Measurements from ENCODE around the gene NEURL1B. TPM values are rescaled to one million over a fixed set of nuclear protein-coding genes. Genes with fewer than 3 reads are reported as not detected.

The NEURL1B gene
- total RNA-seq, 2 experiments from 2014 or later: 0.32 to 0.57 TPM

GRCh38 chr5:172683264-172683644 lies 42.2 kb downstream of the NEURL1B start:
- BruUV-seq (replicated peaks): no TSS peak
- no peaks in the 10 kb centered on the region for H4K20me1 ChIP-seq (ENCODE audit: insufficient read depth, low read length)
- intact Hi-C loops (cut with micrococcal nuclease; ENCODE audit: unreplicated experiment): no loop called here
- no peaks in the 10 kb centered on the region for H3K9me2 ChIP-seq (ENCODE audit: insufficient read depth, low read length)
- no peak overlapping the region for H2AFZ ChIP-seq (ENCODE audit: low read length)
- H3K4me2 ChIP-seq (ENCODE audit: low read length): no peak overlapping the region
- DNase-seq (ENCODE audit: low spot score): no peak
- CTCF ChIA-PET (ENCODE audit: unreplicated experiment): no interaction called here
- POLR2A ChIA-PET: no interaction called here
- no peak overlapping the region for H3K4me3 ChIP-seq (ENCODE audit: low read depth, low read length, poor library complexity, severe bottlenecking)
- H3K9me3 ChIP-seq (ENCODE audit: low read length): no peaks in the 10 kb centered on the region
- TF ChIP-seq CTCF (conservative IDR thresholded peaks at IDR 0.05; ENCODE audit: low read length) (no peak), EZH2phosphoT487 (IDR thresholded peaks at IDR 0.05; ENCODE audit: borderline replicate concordance, low read depth, low read length) (no peak)
- no peaks in the 10 kb centered on the region for H3K4me1 ChIP-seq (ENCODE audit: insufficient read depth, low read length, poor library complexity, severe bottlenecking)
- no peak overlapping the region for H3K27ac ChIP-seq (ENCODE audit: low read depth, low read length, poor library complexity, severe bottlenecking)
- no peaks in the 10 kb centered on the region for H3K36me3 ChIP-seq (ENCODE audit: insufficient read depth, low read length)
- H3K79me2 ChIP-seq (ENCODE audit: insufficient read depth, low read depth, low read length): no peaks in the 10 kb centered on the region

- ChIA-PET POLR2A (interaction anchor here (1.0 kb wide), 1 partner anchor 12 kb away, joined by 9 read pairs; no protein-coding TSS in a partner anchor), CTCF (ENCODE audit: unreplicated experiment) (no interaction called here)
- no TSS peak for BruUV-seq (replicated peaks)
- no peak for TF ChIP-seq CTCF (conservative IDR thresholded peaks at IDR 0.05; ENCODE audit: low read length)
- TF ChIP-seq EZH2phosphoT487 (IDR thresholded peaks at IDR 0.05; ENCODE audit: borderline replicate concordance, low read depth, low read length): no peak
- Histone ChIP-seq H3K9me3 (ENCODE audit: low read length) (no peaks in the 10 kb centered on the region), H3K27ac (ENCODE audit: low read depth, low read length, poor library complexity, severe bottlenecking) (no peak overlapping the region), H3K4me3 (ENCODE audit: low read depth, low read length, poor library complexity, severe bottlenecking) (no peak overlapping the region), H3K79me2 (ENCODE audit: insufficient read depth, low read depth, low read length) (no peaks in the 10 kb centered on the region), H3K4me1 (ENCODE audit: insufficient read depth, low read length, poor library complexity, severe bottlenecking) (no peaks in the 10 kb centered on the region), H3K36me3 (ENCODE audit: insufficient read depth, low read length) (no peaks in the 10 kb centered on the region), H4K20me1 (ENCODE audit: insufficient read depth, low read length) (no peaks in the 10 kb centered on the region), H2AFZ (ENCODE audit: low read length) (no peak overlapping the region), H3K9me2 (ENCODE audit: insufficient read depth, low read length) (no peaks in the 10 kb centered on the region), H3K4me2 (ENCODE audit: low read length) (no peak overlapping the region)
- intact Hi-C loops (cut with micrococcal nuclease; ENCODE audit: unreplicated experiment): no loop called here
- DNase-seq (ENCODE audit: low spot score): no peak
Measured at GRCh38 chr5:172683645-172684471, 42.8 kb downstream of the NEURL1B start.

GRCh38 chr5:172685091-172685490 lies 44.0 kb downstream of the NEURL1B start:
- intact Hi-C loops (cut with micrococcal nuclease; ENCODE audit: unreplicated experiment): no loop called here

More at GRCh38 chr5:172685091-172685490, 44.0 kb downstream of the NEURL1B start:
- H3K9me2 ChIP-seq (ENCODE audit: insufficient read depth, low read length): no peaks in the 10 kb centered on the region
- H3K36me3 ChIP-seq (ENCODE audit: insufficient read depth, low read length): no peaks in the 10 kb centered on the region
- ChIA-PET POLR2A (interaction anchor here (1.0 kb wide), 2 partner anchors 12 to 13 kb away, joined by 3 to 9 read pairs; no protein-coding TSS in a partner anchor), CTCF (ENCODE audit: unreplicated experiment) (no interaction called here)
- TF ChIP-seq CTCF (conservative IDR thresholded peaks at IDR 0.05; ENCODE audit: low read length) (no peak), EZH2phosphoT487 (IDR thresholded peaks at IDR 0.05; ENCODE audit: borderline replicate concordance, low read depth, low read length) (no peak)
- no peak overlapping the region for H2AFZ ChIP-seq (ENCODE audit: low read length)
- no peak for DNase-seq (ENCODE audit: low spot score)
- H3K9me3 ChIP-seq (ENCODE audit: low read length): no peaks in the 10 kb centered on the region
- H3K4me3 ChIP-seq (ENCODE audit: low read depth, low read length, poor library complexity, severe bottlenecking): no peak overlapping the region
- H3K79me2 ChIP-seq (ENCODE audit: insufficient read depth, low read depth, low read length): no peaks in the 10 kb centered on the region
- BruUV-seq (replicated peaks): no TSS peak
- no peaks in the 10 kb centered on the region for H3K4me1 ChIP-seq (ENCODE audit: insufficient read depth, low read length, poor library complexity, severe bottlenecking)
- no peak overlapping the region for H3K4me2 ChIP-seq (ENCODE audit: low read length)
- no peak overlapping the region for H3K27ac ChIP-seq (ENCODE audit: low read depth, low read length, poor library complexity, severe bottlenecking)
- H4K20me1 ChIP-seq (ENCODE audit: insufficient read depth, low read length): no peaks in the 10 kb centered on the region
